Stimulated activated CD4-positive, alpha-beta T cell treated with anti-CD3 and anti-CD28 coated beads, Interleukin-4, amount 100 ng/mL, for 4 hours (primary cell): Measurements from ENCODE around the gene ELP2.
"Not testable (repeated sequence)": the region's sequence is repeated elsewhere in the genome, so short reads cannot be mapped to it uniquely, and the experiment has no call there.

Experiments
- DNase-seq, 2 experiments: peaks; one replicate each; pipeline ENCODE4 v3.0.0-alpha.2; 2020

ELP2 gene

GRCh38 chr18:36167692-36168218, 38.1 kb downstream of the ELP2 start:
- no peak for DNase-seq

DNA sequence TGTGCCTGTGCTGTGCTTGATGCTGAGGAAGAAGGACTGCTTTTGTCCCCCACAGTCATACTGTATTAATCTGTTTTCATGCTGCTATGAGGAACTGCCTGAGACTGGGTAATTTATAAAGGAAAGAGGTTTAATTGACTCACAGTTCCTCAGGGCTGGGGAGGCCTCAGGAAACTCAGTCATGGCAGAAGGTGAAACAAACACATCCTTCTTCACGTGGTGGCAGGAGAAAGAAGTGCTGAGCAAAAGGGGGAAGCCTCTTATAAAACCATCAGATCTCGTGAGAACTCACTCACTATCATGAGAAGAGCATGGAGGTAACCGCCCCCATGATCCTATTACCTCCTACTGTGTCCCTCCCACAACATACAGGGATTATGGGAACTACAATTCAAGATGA, 38.6 kb downstream of the ELP2 start:
- DNase-seq, result not testable (repeated sequence)

- DNase-seq, result no peak
Measured at GRCh38 chr18:36169938-36170337, 40.2 kb downstream of the ELP2 start.

- no peak for DNase-seq
Measured at GRCh38 chr18:36175481-36175880, 45.8 kb downstream of the ELP2 start.

- no peak for DNase-seq
Measured at GRCh38 chr18:36176177-36176584, 46.5 kb downstream of the ELP2 start.

DNA sequence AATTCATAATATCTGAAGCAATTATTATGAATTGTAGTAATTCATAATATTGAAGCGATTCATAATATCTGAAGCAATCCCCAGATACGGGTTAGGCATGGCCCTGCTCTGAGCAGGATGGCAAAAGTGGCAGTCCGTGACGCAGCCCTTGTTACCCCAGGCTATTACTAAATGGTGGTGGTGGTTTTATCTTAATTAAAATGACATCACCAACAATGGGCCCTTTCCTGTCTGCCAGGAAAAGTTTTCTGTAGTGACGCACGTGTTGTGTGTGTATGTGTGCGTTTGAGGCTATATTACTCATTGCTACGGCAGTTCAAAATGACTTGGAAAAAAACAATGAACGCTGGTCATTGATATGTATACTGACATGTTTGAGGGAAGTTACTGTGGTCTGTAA, 47.0 kb downstream of the ELP2 start:
- DNase-seq, result no peak

GRCh38 chr18:36177913-36178312, 48.2 kb downstream of the ELP2 start:
- no peak for DNase-seq

- DNase-seq, result no peak
Measured at GRCh38 chr18:36179562-36180355, 50.1 kb downstream of the ELP2 start.

- no peak for DNase-seq
Measured at GRCh38 chr18:36181441-36181840, 51.7 kb downstream of the ELP2 start.

DNA sequence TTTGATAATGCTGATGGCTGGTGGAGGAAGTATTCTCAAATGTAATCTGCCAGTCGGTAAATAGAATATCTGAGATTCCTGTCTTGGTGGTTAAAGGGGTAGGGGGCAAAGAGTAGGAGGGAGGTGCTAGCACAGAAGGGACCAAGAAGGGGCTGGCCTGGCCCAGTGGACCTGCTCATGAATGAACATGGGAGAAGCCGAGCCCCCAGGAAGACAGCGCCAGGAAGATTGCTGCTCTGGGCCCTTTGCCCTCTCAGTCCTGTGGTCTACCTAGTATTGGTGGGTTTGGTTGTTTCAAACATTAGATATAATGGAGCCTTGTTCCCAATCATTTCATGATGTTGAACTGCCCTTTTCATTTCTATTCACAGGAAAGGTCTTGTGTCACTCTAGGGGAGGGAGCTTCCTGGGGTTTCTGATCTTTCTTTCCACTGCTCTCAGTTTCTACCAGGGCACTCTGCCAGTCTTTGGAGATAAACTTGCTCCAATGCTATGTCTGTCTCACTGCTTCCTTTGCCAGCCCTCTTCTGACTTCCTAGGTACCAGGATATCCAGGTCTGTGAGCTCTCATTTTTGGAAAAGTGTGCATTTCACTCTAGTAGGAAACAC, 52.3 kb downstream of the ELP2 start:
- DNase-seq, result no peak

DNA sequence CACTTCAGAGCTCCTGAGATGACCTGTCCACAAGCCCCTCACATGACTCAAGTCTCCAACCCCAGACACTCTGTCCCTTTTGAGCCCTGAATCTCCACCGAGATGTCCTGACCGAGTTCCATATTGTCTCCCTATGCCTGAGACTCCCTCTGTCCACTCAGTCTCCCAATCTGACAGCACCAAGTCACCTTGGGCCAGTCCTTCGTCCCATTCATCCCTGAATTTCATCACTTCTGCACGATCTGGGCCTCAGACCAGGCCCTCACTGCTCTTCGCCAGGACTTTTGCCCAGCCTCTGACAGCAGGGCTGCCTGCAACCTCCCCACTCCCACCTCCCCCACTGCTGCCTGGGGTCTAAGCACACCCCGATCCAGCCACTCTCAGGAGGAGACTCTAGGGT, 53.3 kb downstream of the ELP2 start:
- DNase-seq, result no peak

DNA sequence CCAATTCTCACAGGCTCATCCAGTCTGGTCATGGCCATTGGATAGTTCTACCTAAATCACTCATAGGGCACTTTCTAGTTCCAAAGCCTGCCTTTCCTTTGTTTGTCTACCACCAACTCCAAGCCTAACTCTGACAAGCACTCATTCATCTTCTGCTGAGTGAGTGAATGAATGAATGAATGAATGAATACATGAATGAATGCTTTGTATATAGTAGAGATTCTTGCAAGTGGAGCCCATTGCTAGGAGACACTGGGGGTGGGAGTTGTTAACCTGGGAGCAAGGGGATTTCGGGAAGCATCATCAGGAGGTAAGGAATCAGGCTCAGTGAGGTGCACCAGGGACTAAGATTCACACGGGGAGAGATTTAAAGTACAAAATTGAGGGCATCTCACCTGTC, 54.3 kb downstream of the ELP2 start:
- no peak for DNase-seq

DNA sequence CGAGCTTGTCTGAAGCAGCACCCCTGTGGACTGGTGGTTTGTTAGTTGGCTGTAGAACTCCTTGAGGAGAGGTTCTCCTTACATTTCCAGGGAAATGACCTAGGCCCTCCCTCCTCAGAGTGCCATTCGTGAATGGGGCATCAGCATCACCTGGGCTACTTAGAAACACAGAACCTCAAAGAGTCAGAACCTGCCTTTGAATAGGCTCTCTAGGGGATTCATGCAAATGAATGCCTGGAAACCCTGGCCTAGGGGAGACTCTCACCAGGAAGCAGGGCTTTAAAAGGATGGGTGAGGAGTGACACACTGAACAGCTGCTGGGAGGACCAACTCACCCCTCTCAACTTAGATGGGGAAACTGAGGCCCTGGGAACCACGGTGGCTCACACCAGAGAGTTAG, 55.5 kb downstream of the ELP2 start:
- no peak for DNase-seq

DNA sequence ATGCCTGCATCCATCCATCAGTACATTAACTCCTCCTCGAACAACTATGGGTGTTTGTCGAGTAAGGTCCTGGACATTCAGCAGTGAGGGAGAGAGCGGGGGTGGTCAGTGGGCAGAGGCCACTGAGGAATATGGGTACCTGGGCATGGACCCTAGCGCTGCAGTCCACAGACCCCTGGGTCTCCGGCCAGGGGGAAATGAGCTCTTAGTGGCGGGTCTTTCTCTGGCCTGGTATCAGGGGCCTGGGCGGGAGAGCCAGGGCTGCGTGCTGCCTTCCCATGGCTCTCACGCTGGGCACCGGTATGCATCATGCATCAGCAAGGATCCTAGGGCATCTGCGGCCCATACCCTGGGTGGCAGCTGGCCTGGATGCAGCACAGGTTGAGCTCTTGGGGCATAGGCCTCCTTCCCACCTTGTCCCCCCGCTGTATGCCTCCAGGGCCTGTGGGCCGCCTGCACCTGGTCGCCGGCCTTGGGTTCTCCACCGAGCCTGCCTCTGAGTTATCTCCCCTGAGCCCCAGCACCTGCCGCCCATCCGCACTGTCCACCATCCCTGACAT, 56.3 kb downstream of the ELP2 start:
- no peak for DNase-seq

- DNase-seq, result no peak
Measured at GRCh38 chr18:36186461-36187192, 56.9 kb downstream of the ELP2 start.

GRCh38 chr18:36187193-36187825, 57.6 kb downstream of the ELP2 start, which contains the start of gene MOCOS:
TSS of gene MOCOS (plus strand) at chr18:36187497. CDS start at chr18:36187540, 43 bp downstream.
- DNase-seq, result peak; percentile 12 to 29

DNA sequence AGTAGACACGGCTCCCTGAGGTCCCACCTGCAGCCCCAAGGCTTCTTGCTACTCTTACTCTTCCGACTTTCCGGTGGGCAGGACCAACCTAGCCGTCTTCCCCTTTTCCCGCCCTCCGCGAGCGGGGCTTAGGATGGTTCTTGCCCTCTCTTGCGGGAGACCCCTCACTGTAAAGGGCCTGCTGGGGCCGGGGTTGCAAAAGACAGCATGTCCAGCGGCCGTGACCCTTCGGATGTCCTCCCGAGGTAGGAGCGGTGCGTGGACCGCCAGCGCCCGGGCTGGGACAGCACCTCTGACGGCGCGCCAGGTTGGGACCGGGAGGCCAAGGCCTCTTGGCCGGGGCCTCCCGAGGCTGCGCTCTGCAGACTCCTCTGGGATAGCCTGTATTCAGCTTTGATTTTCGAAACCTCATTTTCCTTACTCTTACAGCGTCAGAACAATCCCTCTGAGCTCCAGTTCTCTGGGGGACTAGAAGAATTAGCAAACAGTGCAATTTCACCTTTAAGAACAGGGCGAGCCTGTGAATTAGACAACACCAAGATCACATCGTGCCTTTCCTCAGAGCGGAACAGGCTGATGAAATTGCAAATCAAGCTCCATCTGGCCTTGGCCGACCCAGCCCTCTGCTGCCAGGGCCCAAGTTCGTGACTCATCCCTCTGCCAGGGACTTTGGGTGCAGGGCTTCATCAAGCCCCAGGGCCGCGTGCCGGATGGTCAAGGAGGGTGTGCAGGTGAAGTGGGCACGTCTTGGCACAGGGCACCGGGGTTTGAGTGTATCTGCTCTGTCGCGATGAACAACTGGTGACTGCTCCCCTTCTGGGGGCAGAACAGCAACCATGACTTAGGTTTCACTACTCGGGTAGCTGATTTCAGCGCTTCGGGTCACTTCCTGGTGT, 58.4 kb downstream of the ELP2 start:
- no peak for DNase-seq

DNA sequence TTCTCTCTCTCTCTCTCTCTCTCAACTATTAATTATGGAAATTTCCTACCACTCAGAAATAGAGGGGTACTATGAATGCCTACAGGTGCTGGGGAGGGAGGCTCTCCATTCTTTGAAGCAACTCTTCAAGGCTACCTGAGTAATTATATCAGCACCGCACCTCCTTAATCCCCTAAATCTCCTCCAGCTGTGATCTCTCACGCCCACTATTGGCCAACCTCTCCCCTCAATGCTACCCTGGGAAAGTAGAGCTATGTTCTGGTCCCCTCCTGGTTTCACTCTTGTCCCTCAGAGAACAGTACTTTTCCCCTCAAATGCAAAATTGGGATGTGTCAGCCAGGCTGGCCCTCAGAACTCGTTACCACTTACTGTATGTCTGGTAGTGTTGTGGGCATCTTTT, 59.2 kb downstream of the ELP2 start:
- DNase-seq, result no peak

- DNase-seq, result no peak
Measured at GRCh38 chr18:36189486-36189885, 59.8 kb downstream of the ELP2 start.

- no peak for DNase-seq
Measured at GRCh38 chr18:36191286-36191685, 61.6 kb downstream of the ELP2 start.

DNA sequence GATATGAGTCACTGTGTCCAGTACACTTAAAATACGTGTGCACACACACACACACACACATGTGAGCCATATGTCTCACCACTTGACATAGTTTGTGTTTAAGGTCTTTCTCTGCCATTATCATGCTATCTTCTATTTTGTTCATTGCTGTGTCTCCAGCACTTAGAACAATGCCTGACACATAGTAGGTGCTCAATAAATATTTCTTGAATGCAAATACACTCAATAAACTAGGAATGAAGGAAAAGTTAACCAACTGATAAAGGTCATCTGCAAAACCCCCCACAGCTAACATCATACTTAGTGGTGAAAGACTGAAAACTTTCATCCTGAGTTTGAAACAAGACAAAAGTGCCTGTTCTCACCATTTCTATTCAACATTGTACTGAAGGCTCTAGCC, 62.0 kb downstream of the ELP2 start:
- no peak for DNase-seq
